Activated CD4-positive, alpha-beta T cell treated with anti-CD3 and anti-CD28 coated beads, Interleukin-2, Interleukin-6, amounts not matched to agents 100 ng/mL and 50 ng/mL, durations not matched to agents 16 hours and 8 hours (primary cell): ENCODE data around the gene DRAP1.

ENCODE experiments used
- DNase-seq: peaks from one replicate; pipeline ENCODE4 v3.0.0-alpha.2; 2020

DRAP1 gene, protein sequence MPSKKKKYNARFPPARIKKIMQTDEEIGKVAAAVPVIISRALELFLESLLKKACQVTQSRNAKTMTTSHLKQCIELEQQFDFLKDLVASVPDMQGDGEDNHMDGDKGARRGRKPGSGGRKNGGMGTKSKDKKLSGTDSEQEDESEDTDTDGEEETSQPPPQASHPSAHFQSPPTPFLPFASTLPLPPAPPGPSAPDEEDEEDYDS

GRCh38 chr11:65919141-65919572 is at the start of gene DRAP1:
DRAP1 (plus strand) TSS chr11:65919426; CDS start chr11:65919502, 76 bp downstream.
- DNase-seq, result peak; percentile 99

DNA sequence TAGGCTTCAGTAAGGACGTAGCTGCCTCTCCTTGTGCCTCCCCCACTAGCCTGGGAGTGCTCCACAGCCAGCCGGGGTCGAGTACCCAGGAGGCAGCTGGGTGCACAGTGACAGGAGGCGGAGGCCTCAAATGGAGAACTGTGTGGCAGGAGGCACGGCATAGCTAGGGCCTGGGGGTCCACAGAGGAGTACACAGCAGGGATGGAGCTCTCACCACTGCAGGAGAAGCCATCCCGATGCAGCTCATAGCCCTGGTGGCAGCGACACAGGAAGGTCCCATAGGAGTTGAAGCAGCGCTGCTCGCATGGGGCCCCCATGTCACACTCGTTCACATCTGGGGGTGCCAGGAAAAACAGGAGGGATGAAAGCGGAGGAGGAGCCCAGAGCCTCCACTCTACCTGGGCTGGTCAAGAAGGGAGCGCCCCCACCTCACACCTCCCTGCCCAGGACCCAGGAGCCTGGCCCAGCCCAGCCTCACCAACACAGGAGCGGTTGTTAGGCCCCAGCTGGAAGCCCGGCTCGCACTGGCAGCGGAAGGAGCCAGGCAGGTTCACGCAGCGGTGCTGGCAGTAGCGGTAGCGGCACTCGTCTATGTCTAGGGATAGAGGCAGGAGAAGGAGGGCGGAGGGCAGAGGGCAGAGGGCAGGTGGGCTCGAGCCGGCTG is 49.5 kb upstream of the DRAP1 start:
- no peak for DNase-seq

DNA sequence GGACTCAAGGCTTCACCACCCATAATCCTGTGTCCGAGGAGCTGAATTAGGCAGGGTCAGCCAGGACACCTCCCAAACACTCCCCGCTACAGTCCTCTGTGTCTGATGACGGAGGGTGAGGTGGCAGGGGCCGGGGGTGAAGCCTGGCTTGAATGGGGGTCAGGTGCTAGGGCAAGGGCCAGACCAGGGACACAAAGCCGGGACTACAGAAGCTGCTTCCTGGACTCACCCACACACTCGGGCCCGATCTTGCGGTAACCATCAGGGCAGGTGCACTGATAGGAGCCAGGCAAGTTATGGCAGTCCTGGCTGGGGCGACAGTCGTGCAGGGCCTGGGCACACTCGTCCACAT is 48.9 kb upstream of the DRAP1 start:
- DNase-seq, result no peak

- no peak for DNase-seq
These were observed 48.2 kb upstream of the DRAP1 start for GRCh38 chr11:65870706-65871681.

DNA sequence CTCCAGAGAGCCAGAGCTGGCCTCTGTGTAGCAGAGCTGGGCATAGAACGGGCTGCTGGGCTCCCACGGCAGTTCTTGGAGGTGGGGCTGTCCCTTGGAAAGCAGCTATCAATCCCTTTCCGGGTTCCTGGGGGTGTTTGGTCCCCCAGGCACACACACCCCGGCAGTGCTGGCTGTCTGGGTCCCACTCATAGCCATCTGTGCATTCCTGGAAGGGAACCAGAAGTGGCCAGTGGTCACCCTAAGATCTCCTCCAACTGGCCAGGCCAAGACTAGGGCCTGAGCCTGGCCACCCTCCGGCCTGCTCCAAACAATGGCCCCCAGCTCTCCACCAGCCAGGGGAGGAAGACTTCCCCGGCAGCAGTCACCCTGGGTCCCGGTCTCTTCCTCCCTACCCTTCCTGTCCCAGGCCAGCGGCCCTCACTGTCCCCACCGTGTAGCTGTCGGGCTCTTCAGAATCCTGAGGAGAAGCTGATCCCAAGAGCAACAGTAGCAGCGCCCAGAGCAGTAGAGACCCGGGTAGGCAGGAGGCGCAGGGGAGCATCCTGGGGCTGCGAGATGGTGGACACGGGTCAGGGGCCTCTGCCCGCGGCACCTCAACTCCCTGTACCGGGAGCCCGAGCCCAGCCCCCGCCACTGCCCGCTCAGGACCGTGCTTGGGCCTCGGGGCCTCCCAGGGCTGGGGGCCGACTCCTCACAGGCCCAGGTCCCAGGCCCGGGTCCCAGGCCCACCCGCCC is 47.2 kb upstream of the DRAP1 start:
- no peak for DNase-seq

DNA sequence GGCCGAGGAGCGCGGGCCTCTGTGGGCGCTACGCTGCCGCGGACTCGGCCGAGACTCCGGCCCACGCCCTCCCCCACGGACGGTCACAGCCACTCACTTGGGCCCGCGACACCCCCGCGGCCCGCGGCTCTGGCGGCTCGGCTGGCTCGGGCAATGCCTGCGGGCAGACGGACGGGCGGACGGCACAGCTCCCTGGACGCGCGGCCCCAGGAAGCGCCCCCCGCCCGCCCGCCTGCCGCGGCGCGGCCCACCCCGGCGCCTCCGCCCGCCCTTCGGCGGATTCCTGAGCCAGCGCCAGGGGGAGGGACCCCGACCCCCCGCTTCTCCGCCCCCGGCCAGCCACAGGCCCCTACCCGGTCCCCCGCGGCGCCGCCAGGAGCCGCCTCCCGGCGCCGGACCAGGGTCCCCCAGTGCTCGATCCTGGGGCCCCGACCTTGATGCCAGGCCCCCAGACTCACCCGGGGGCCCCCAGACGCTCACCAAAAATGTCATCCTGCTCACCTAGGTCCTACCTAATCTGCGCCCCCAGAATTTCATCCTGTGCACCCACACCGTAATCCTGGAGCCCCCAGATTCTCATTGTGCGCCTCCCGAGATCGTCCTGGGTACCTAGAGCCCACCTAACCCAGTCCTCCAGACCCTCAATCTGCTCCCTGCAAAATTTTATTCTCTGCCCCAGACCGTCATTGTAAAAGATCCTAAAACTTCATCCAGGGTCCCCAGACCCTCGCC is 46.5 kb upstream of the DRAP1 start, which contains the start of gene EFEMP2:
TSS of gene EFEMP2 (minus strand) at position 215 of the 732 bp plus-strand sequence. CDS start 446 bp downstream, outside the sequence.
- DNase-seq, result no peak

GRCh38 chr11:65873318-65874156 is 45.7 kb upstream of the DRAP1 start:
- DNase-seq, result peak; percentile 98

DNA sequence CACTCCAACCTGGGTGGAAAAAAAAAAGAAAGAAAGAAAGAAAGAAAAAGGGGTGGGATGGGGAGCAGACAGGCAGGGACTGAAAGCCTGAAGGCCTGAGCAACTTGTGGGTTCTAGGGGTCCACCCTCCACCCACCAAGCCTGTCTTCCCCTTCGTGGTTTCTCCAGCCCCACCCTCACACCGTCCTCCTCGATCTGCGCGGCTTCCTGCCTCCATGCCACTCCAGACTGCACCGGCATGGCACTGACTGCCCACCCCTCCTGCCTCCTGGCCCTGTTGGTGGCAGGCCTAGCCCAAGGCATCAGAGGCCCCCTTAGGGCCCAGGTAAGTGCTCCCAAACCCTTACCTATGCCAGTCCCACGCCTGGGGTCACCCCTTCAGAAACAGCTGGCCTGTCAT is 39.6 kb upstream of the DRAP1 start, which contains the start of gene CTSW:
TSS of gene CTSW (plus strand) at position 221 of the 400 bp plus-strand sequence. CDS start at position 239, 18 bp downstream.
- DNase-seq, result no peak

- no peak for DNase-seq
These were observed 39.2 kb upstream of the DRAP1 start for GRCh38 chr11:65880027-65880426.

DNA sequence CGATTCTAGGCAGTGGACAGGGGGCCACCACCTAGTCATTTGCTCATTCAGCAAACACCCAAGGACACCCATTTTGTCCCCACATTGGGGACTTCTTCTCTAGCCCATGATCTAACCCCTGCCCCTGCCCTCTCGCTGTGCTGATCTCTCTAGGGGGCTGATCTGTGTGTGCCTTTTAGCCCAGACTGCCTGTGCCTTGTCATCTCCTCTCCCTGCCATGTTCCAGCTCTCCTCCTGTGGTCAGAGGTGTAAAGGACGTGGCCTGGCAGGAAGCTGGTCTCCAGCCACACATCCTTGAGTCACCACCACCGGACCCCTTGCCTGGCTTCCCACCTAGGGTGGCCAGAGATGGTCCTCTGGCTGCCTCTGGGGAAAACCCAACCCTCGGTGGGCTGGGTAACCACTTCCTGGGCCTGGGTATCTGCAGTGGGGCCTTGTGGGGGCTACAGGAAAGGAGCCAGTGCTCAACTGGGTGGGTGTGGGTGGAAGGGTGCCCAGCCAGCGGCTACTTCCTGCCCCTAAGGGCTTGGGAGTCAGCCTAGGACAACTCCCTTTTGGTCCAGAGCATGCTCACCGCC is 38.3 kb upstream of the DRAP1 start:
- no peak for DNase-seq

DNA sequence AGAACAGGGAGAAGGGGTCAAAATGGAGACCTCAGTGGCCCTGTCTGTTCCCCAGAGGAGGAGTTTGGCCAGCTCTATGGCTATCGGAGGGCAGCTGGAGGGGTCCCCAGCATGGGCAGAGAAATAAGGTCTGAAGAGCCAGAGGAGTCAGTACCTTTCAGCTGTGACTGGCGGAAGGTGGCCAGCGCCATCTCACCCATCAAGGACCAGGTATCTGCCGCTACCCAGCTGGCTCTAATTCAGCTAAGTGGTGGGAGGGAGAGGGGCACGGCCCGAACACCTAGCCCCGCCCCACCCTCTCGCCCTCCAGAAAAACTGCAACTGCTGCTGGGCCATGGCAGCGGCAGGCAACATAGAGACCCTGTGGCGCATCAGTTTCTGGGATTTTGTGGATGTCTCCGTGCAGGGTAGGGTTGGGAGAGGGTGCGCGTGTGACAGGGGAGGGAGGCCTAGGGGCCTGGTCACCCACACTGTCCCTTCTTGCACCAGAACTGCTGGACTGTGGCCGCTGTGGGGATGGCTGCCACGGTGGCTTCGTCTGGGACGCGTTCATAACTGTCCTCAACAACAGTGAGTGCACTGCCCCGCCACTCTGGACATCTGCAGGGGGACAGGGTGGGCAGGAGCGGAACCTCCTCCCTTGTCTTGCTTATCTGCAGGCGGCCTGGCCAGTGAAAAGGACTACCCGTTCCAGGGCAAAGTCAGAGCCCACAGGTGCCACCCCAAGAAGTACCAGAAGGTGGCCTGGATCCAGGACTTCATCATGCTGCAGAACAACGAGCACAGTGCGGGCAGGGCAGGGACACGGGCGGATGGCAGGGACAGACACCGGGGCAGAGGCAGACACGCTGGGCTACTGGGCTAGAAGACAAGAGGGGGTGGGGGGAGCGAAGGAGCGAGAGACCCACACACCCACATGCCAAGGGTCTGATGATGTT is 36.8 kb upstream of the DRAP1 start:
- no peak for DNase-seq

DNA sequence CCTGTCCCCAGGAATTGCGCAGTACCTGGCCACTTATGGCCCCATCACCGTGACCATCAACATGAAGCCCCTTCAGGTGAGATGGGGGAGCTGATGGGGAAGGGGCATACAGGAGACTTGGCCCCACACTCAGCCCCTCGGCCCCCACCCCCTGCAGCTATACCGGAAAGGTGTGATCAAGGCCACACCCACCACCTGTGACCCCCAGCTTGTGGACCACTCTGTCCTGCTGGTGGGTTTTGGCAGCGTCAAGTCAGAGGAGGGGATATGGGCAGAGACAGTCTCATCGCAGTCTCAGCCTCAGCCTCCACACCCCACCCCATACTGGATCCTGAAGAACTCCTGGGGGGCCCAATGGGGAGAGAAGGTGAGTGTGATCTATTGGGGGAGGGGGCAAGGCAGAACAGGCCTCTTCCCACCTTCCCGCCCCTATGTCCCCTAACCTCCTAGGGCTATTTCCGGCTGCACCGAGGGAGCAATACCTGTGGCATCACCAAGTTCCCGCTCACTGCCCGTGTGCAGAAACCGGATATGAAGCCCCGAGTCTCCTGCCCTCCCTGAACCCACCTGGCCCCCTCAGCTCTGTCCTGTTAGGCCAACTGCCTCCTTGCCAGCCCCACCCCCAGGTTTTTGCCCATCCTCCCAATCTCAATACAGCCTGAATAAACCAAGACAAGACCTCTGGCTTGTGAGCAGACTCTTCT is 36.0 kb upstream of the DRAP1 start:
- no peak for DNase-seq

DNA sequence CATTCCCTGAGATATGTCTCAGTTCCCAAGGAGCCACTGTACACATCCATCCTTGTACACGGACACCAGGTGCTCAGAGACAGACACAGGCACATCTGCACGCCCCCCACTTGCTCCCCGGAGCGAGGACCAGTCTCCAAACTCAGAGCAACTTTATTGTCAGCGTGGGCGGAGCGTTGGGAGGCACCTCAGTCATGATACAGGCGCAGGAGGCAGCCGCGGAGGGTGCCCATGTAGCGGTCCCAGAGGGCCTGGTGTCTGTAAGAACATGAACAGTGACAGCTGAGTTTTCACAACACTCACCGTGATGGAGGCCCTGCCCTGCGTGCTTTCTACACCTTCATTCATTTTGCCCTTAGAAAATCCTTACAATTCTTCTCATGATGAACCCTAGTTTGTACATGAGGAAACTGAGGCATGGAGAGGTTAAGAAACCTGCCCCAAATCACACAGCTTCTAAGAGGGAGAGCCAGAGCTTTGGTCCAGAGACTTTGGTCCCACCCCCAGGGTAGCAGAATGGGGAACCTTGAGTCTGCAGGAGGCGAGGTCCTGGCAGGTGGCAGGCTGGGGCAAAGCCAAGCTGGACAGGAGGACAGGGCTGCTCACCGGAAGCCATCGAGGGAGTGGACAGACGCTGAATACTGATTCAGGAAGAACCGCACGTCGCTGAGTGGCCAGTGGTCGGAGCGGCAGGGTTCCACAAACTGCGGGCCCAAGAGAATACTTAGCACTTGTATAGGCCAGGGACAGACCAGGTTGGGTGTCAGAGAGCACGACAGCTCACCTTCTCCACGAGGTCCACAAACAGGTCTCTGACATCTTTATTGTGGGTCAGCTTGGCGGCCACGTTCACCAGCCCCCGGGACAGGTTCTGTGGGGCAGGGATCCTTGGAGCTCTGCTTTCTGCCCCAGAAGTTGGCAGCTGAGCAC is 35.2 kb upstream of the DRAP1 start:
- no peak for DNase-seq

DNA sequence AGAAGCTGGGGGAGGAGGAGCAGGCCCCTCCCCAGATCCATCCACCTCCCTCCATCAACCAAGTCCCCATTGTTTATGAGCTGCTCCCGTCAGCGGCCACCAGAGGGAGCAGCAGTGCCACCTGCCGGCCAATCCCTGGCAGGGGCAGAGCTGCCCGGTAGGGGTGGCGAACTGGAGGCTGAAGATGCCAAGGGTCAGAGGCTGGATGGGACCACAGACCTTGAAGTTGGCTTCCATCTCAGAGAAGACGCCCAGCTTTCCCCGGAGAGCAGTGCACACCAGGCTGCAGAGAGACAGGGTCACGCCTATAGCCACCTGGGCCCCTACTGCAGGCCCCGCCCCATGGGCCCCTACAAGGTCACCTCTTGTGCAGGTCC is 34.5 kb upstream of the DRAP1 start:
- peak; percentile 89 for DNase-seq

GRCh38 chr11:65885231-65885630 is 34.0 kb upstream of the DRAP1 start:
- DNase-seq, result no peak

DNA sequence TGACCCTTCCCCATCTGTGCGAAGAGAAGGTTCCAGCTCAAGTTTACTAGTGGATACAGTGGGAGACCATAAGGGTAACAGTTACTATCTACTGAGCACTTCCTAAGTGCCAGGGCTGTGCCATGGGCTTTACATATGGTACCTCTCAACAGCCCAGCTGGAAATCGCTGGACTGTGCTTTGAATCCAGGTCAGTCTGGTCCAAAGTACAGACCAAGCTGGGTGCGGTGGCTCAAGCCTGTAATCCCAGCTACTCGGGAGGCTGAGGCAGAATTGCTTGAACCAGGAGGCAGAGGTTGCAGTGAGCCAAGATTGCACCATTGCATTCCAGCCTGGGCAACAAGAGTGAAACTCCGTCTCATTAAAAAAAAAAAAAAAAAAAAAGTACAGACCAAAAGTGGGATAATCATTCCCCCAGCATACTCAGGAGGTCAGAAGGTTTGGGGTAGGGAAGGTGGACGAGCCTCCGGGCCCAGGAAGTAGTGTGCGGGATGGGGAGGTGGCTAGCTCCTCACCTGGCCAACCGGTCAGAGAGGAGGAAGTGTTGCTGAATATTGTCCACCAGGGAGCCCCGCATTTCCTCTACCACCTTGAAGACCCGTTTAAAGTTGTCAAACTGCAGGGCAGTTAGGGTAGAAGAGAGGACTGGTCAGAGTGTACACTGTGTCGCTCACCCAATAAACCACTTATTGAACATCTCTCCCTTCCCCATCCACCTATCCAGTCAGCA is 33.3 kb upstream of the DRAP1 start:
- no peak for DNase-seq
